ENCODE measurements around the gene ZNF518B.

- TF ChIP-seq, protein P1, sequence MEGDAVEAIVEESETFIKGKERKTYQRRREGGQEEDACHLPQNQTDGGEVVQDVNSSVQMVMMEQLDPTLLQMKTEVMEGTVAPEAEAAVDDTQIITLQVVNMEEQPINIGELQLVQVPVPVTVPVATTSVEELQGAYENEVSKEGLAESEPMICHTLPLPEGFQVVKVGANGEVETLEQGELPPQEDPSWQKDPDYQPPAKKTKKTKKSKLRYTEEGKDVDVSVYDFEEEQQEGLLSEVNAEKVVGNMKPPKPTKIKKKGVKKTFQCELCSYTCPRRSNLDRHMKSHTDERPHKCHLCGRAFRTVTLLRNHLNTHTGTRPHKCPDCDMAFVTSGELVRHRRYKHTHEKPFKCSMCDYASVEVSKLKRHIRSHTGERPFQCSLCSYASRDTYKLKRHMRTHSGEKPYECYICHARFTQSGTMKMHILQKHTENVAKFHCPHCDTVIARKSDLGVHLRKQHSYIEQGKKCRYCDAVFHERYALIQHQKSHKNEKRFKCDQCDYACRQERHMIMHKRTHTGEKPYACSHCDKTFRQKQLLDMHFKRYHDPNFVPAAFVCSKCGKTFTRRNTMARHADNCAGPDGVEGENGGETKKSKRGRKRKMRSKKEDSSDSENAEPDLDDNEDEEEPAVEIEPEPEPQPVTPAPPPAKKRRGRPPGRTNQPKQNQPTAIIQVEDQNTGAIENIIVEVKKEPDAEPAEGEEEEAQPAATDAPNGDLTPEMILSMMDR (IDR thresholded peaks at IDR 0.05): no peak
- TF ChIP-seq POLR2A (IDR thresholded peaks at IDR 0.05): no peak
These were observed 48.9 kb upstream of the ZNF518B start for GRCh38 chr4:10506077-10506476.

Measured in esophagus squamous epithelium (tissue), 4 donors.